ENCODE results near the gene HSPA1L. TPM values are rescaled to one million over a fixed set of nuclear protein-coding genes. Genes with fewer than 3 reads are reported as not detected.
A peak's percentile ranks its signal among the peaks of the same experiment; 100 is the strongest.

HSPA1L gene
- total and polyA plus RNA-seq, 10 of the 15 experiments (the other 5 are each of a cell fraction or from before 2014, with no cell fraction given), result 0.69 to 2.5 (median 1.5) TPM

GRCh38 chr6:31814677-31815024 is 432 bp downstream of the HSPA1L start:
- no TSS peak for BruUV-seq (replicated peaks)
- peak; percentile 67 for DNase-seq (ENCODE audit: low read depth, low spot score)
- TF ChIP-seq ESRRA (IDR thresholded peaks at IDR 0.05; ENCODE audit: low read length) (no peak), IRF5 (IDR thresholded peaks at IDR 0.05; ENCODE audit: borderline replicate concordance) (no peak), CREM (IDR thresholded peaks at IDR 0.05; ENCODE audit: low read depth) (no peak), RAD21 (IDR thresholded peaks at IDR 0.05; ENCODE audit: insufficient read depth, low read depth, low read length) (no peak), YY1 (IDR thresholded peaks at IDR 0.05; ENCODE audit: low read depth, low read length) (peak; percentile 68), MEF2A (IDR thresholded peaks at IDR 0.05; ENCODE audit: insufficient read depth, low read depth, low read length) (no peak), JUNB (IDR thresholded peaks at IDR 0.05) (no peak), LARP7 (IDR thresholded peaks at IDR 0.05) (no peak), IKZF1 (conservative IDR thresholded peaks at IDR 0.05) (peak; percentile 80), TARDBP (IDR thresholded peaks at IDR 0.05; ENCODE audit: borderline replicate concordance) (no peak), ATF7 (IDR thresholded peaks at IDR 0.05; ENCODE audit: low read depth) (peak; percentile 29; the same call in 1 of the 2 replicates), RCOR1 (conservative IDR thresholded peaks at IDR 0.05; ENCODE audit: low read depth, low read length) (no peak), IRF4 (IDR thresholded peaks at IDR 0.05; ENCODE audit: low read depth, low read length) (no peak), BACH1 (IDR thresholded peaks at IDR 0.05; ENCODE audit: borderline replicate concordance) (no peak; the same call in 1 of the 2 replicates), BHLHE40 (IDR thresholded peaks at IDR 0.05; ENCODE audit: borderline replicate concordance in 1 of 2, low read depth in 2 of 2, low read length in 1 of 2) (no peak), MYB (IDR thresholded peaks at IDR 0.05; ENCODE audit: borderline replicate concordance, low read depth, low read length) (no peak), ZNF384 (IDR thresholded peaks at IDR 0.05; ENCODE audit: borderline replicate concordance, low read depth, low read length) (no peak), PML (IDR thresholded peaks at IDR 0.05; ENCODE audit: low read length) (no peak), PAX8 (IDR thresholded peaks at IDR 0.05) (no peak), PBX3 (IDR thresholded peaks at IDR 0.05; ENCODE audit: insufficient replicate concordance, low read depth, low read length) (peak; percentile 38), CHD1 (IDR thresholded peaks at IDR 0.05; ENCODE audit: low read depth, low read length) (no peak; the same call in 1 of the 2 replicates), HSF1 (IDR thresholded peaks at IDR 0.05; ENCODE audit: low read depth, low read length) (peak; percentile 92), BRCA1 (IDR thresholded peaks at IDR 0.05; ENCODE audit: low read depth, low read length) (no peak), SUZ12 (IDR thresholded peaks at IDR 0.05; ENCODE audit: unreplicated experiment) (no peak)

More at GRCh38 chr6:31814677-31815024, 432 bp downstream of the HSPA1L start:
- peak overlapping the region; percentile 94 for H3K4me3 ChIP-seq
- in situ Hi-C loops (cut with MboI), result no loop called here
- H3K36me3 ChIP-seq (ENCODE audit: control insufficient read depth in 2 of 2, insufficient read depth in 2 of 2, low read length in 1 of 2), result no peaks in the 10 kb centered on the region
- ChIA-PET RAD21 (ENCODE audit: unreplicated experiment) (interaction anchor here (0.6 to 4.3 kb wide), 13 partner anchors 8 to 257 kb away, joined by 3 to 27 read pairs (median 6); partner anchors contain the start of genes CLIC1, DDAH2, HSPA1B and LSM2), POLR2A (interaction anchor here (0.6 to 5.2 kb wide), 15 partner anchors 8 to 193 kb away, joined by 3 to 91 read pairs (median 8); partner anchors contain the start of genes CLIC1, HSPA1B, LSM2 and MSH5), CTCF (interaction anchor here (0.6 to 2.5 kb wide), 11 partner anchors 8 to 133 kb away, joined by 3 to 12 read pairs (median 3); partner anchors contain the start of genes DDAH2, HSPA1B, LSM2 and LY6G5C), SMC1A (ENCODE audit: uncharacterized antibody, unreplicated experiment) (interaction anchor here (1.0 to 3.0 kb wide), 10 partner anchors 8 to 84 kb away, joined by 3 to 12 read pairs (median 5); partner anchors contain the start of gene LSM2)
- no peaks in the 10 kb centered on the region for H3K27me3 ChIP-seq (replicated peaks in 1 of 2; ENCODE audit: control insufficient read depth in 2 of 2, insufficient read depth in 2 of 2, low read length in 1 of 2)
- no peaks in the 10 kb centered on the region for H3K9me3 ChIP-seq (replicated peaks; ENCODE audit: control insufficient read depth, insufficient read depth, low read length)
- H3K9ac ChIP-seq (ENCODE audit: control insufficient read depth, insufficient read depth, low read length), result peak overlapping the region; percentile 56; the same call in 1 of the 2 replicates
- under 1% methylated on average over 10 of the region's 13 CpGs for WGBS (ENCODE audit: insufficient coverage, insufficient replicate concordance, low lambda C conversion rate, missing lambda C conversion rate)
- peak overlapping the region; percentile 91 for H2AFZ ChIP-seq (ENCODE audit: control insufficient read depth, low read depth, low read length)
- peak; percentile 83 for ATAC-seq
- peaks cover 29% of the 10 kb centered on the region for H3K4me1 ChIP-seq (ENCODE audit: control insufficient read depth, insufficient read depth, low read length)
- peak overlapping the region; percentile 14; the same call in 1 of the 2 replicates for H3K27ac ChIP-seq (ENCODE audit: control insufficient read depth, insufficient read depth)
- peak; percentile 13 for FAIRE-seq
- no peaks in the 10 kb centered on the region for H4K20me1 ChIP-seq (ENCODE audit: control insufficient read depth, insufficient read depth)
- intact Hi-C loops (cut with micrococcal nuclease; ENCODE audit: unreplicated experiment), result no loop called here
- no peaks in the 10 kb centered on the region; the same call in 1 of the 2 replicates for H3K79me2 ChIP-seq (ENCODE audit: control insufficient read depth, insufficient read depth, low read length)
- H3K4me2 ChIP-seq (ENCODE audit: control insufficient read depth, insufficient read depth), result peak overlapping the region; percentile 90

Measured in GM12878 (cell line).